Esophagus mucosa (tissue), 1 donor: ENCODE data around the gene MRPL52. TPM values are rescaled to one million over a fixed set of nuclear protein-coding genes. Genes with fewer than 3 reads are reported as not detected.

ENCODE experiments used
- ATAC-seq: fragments of 200-7000 bp; cut with Tn5 transposase; one replicate; pipeline ENCODE4 v1.9.1; 2020
- total RNA-seq: library from RNA; stranded (reverse); gene quantifications from one replicate; pipeline ENCODE4 v1.2.4, GENCODE V29; 2023
- donor health status: DM: yes; HTN: yes; CAD: no.

MRPL52 gene
- total RNA-seq, 1 donor from 2014 or later: 103 TPM

- peak; percentile 3 for ATAC-seq
These were observed 53.7 kb downstream of the MRPL52 start, which contains the start of gene REM2 for GRCh38 chr14:22883173-22883976. Gene REM2, plus strand, starts transcription at chr14:22883222. Its CDS starts 66 bp downstream, at chr14:22883288.

DNA sequence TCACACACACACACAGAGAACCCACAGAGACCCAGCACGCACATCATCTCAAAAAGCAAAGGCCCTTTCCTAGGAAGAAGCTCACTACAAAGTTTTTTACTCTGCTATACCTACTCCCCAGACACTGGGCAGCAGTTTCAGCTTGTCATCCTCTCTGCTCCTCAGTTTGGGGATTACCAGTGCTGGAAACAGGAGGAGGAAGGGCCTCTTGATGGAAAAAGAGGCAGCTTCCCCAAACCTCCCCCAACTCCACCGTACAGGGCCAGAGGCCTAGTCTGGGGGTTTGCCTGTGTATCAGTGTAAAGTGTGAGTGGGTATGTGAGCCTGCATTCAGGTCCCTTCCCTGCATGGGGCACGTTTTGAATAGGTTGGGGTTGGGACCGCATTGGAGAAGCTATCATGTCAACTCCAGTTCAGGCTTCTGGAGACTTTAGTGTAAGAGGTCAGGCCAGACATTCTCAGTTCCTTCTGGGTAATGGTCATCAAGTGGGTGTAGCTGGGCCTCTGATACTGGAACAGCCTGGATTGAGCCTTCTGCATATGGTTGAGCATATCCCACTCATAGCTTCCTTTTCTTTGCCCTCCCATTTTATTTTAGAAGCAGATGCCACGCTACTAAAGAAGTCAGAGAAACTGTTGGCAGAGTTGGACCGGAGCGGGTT is 54.5 kb downstream of the MRPL52 start:
- ATAC-seq: no peak

Other genes with a start within 250 kb of the MRPL52 start
- gene DAD1, start 240.7 kb upstream of the MRPL52 start, total RNA-seq: 163 TPM
- 31.0 TPM for gene ABHD4, start 231.6 kb upstream of the MRPL52 start, total RNA-seq
- not detected for gene OR6J1, start 185.5 kb upstream of the MRPL52 start, total RNA-seq
- 79.1 TPM for gene OXA1L, start 63.2 kb upstream of the MRPL52 start, total RNA-seq
- gene SLC7A7, start 14.5 kb upstream of the MRPL52 start, total RNA-seq: 1.4 TPM
- gene MMP14, start 6.7 kb downstream of the MRPL52 start, total RNA-seq: 109 TPM
- 173 TPM for gene LRP10, start 41.9 kb downstream of the MRPL52 start, total RNA-seq
- gene REM2, start 53.3 kb downstream of the MRPL52 start, total RNA-seq: 0.32 TPM
- 35.4 TPM for gene RBM23, start 89.3 kb downstream of the MRPL52 start, total RNA-seq
- gene PRMT5, start 99.5 kb downstream of the MRPL52 start, total RNA-seq: 65.4 TPM
- 32.9 TPM for gene HAUS4, start 127.2 kb downstream of the MRPL52 start, total RNA-seq
- gene AJUBA, start 152.7 kb downstream of the MRPL52 start, total RNA-seq: 26.6 TPM
- 4.6 TPM for gene C14orf93, start 180.3 kb downstream of the MRPL52 start, total RNA-seq
- gene PSMB5, start 205.0 kb downstream of the MRPL52 start, total RNA-seq: 105 TPM
- not detected for gene PSMB11, start 212.3 kb downstream of the MRPL52 start, total RNA-seq
- 3.4 TPM for gene CDH24, start 227.6 kb downstream of the MRPL52 start, total RNA-seq